Thyroid gland (tissue), 4 donors: Measurements from ENCODE around the gene AP2S1.
"Not testable (repeated sequence)": the region's sequence is repeated elsewhere in the genome, so short reads cannot be mapped to it uniquely, and the experiment has no call there.

Source experiments
- POLR2A ChIP-seq, 2 donors: fragments of 450-650 bp; IDR thresholded peaks; one replicate each; pipeline ENCODE4 v1.6.1; 2017; ENCODE audit warnings: antibody characterized with exemption in 2 of 2, mild to moderate bottlenecking in 2 of 2, moderate library complexity in 1 of 2
- TF ChIP-seq, protein P1 (sequence below), 6 experiments: fragments of 200-600 bp in 3 of 6; fragments of 450-650 bp in 3 of 6; sonication (generic) in 3 of 6; IDR thresholded peaks; one replicate each; pipeline ENCODE4 v1.5.1; 2016 to 2019; ENCODE audit warnings: antibody characterized with exemption in 6 of 6, mild to moderate bottlenecking in 2 of 6, inconsistent platforms in 1 of 6, moderate library complexity in 1 of 6

DNA sequence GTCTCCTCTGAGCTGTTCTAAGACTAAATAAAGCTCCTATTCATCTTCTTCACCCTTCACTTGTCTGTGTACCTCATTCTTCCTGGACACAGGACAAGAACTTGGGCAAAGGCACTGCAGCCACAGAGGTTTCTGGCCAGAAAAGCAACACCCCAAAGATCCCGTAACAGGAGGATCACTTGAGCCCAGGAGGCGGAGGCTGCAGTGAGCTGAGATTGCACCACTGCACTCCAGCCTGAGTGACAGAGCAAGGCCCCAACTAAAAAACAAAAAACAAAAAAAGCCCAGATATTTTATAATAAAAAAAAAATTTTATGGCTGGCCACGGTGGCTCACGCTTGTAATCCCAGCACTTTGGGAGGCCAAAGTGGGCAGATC, 28.2 kb downstream of the AP2S1 start:
- TF ChIP-seq, protein P1, sequence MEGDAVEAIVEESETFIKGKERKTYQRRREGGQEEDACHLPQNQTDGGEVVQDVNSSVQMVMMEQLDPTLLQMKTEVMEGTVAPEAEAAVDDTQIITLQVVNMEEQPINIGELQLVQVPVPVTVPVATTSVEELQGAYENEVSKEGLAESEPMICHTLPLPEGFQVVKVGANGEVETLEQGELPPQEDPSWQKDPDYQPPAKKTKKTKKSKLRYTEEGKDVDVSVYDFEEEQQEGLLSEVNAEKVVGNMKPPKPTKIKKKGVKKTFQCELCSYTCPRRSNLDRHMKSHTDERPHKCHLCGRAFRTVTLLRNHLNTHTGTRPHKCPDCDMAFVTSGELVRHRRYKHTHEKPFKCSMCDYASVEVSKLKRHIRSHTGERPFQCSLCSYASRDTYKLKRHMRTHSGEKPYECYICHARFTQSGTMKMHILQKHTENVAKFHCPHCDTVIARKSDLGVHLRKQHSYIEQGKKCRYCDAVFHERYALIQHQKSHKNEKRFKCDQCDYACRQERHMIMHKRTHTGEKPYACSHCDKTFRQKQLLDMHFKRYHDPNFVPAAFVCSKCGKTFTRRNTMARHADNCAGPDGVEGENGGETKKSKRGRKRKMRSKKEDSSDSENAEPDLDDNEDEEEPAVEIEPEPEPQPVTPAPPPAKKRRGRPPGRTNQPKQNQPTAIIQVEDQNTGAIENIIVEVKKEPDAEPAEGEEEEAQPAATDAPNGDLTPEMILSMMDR (IDR thresholded peaks at IDR 0.05) = not testable (repeated sequence)
- TF ChIP-seq POLR2A (IDR thresholded peaks at IDR 0.05) = not testable (repeated sequence)
